Head of caudate nucleus (tissue), 42 donors: ENCODE data around the gene PIEZO2.
"Not testable (repeated sequence)": the region's sequence is repeated elsewhere in the genome, so short reads cannot be mapped to it uniquely, and the experiment has no call there.

Experiments used
- DNase-seq, 42 donors: peaks; one replicate each; pipeline versions ENCODE4 v3.0.0 to v3.0.0-alpha.2; 2020 to 2021; ENCODE audit warnings: mixed read lengths in 7 of 42
- intact Hi-C: fragments of 100-400 bp; cut with DNase I; formaldehyde crosslinking; loops from one replicate; pipeline ENCODE4 v1.15.0; 2022

The PIEZO2 gene

GRCh38 chr18:11154368-11154989 is 5.1 kb upstream of the PIEZO2 start:
- intact Hi-C loops: no loop called here
- DNase-seq: peak in 2 of 42 donors; percentile 34 to 37

- intact Hi-C loops: no loop called here
These were observed 3.7 kb upstream of the PIEZO2 start for GRCh38 chr18:11153097-11153496.

GRCh38 chr18:11150271-11150615 is 874 bp upstream of the PIEZO2 start:
- DNase-seq: no peak
- intact Hi-C loops: no loop called here

More at GRCh38 chr18:11153097-11153496, 3.7 kb upstream of the PIEZO2 start:
- no peak for DNase-seq

- DNase-seq: peak in 11 of 42 donors; percentile 13 to 55 (median 19)
- intact Hi-C loops: loop anchor here (5.0 to 10.0 kb wide), 2 partner anchors 107 to 294 kb away; no protein-coding TSS in a partner anchor
These were observed 509 bp downstream of the PIEZO2 start for GRCh38 chr18:11148680-11149440.

- intact Hi-C loops: loop anchor here (5.0 to 10.0 kb wide), 2 partner anchors 106 to 293 kb away; no protein-coding TSS in a partner anchor
- peak in 18 of 42 donors; percentile 6 to 64 (median 24) for DNase-seq
These were observed 1.2 kb downstream of the PIEZO2 start for GRCh38 chr18:11147962-11148679.

GRCh38 chr18:11147371-11147951 is 1.9 kb downstream of the PIEZO2 start:
- peak in 8 of 42 donors; percentile 15 to 49 (median 21) for DNase-seq
- intact Hi-C loops: loop anchor here (5.0 to 10.0 kb wide), 2 partner anchors 105 to 293 kb away; no protein-coding TSS in a partner anchor

- intact Hi-C loops: loop anchor here (5.0 to 10.0 kb wide), 2 partner anchors 105 to 292 kb away; no protein-coding TSS in a partner anchor
- DNase-seq: peak in 1 of 42 donors; percentile 11
These were observed 2.4 kb downstream of the PIEZO2 start for GRCh38 chr18:11146947-11147345.

- peak in 39 of 42 donors; percentile 23 to 84 (median 64) for DNase-seq
- intact Hi-C loops: loop anchor here (5.0 to 10.0 kb wide), 2 partner anchors 104 to 292 kb away; no protein-coding TSS in a partner anchor
These were observed 3.0 kb downstream of the PIEZO2 start for GRCh38 chr18:11146238-11146946.

- intact Hi-C loops: loop anchor here (5.0 to 10.0 kb wide), 2 partner anchors 103 to 291 kb away; no protein-coding TSS in a partner anchor
- no peak for DNase-seq
These were observed 3.8 kb downstream of the PIEZO2 start for GRCh38 chr18:11145413-11146191.

GRCh38 chr18:11137400-11137799 is 12.0 kb downstream of the PIEZO2 start:
- DNase-seq: no peak
- intact Hi-C loops: no loop called here

GRCh38 chr18:11136241-11136640 is 13.1 kb downstream of the PIEZO2 start:
- intact Hi-C loops: no loop called here
- peak in 1 of 42 donors; percentile 31 for DNase-seq

- intact Hi-C loops: no loop called here
- no peak for DNase-seq
These were observed 14.4 kb downstream of the PIEZO2 start for GRCh38 chr18:11134940-11135339.

GRCh38 chr18:11129059-11129458 is 20.3 kb downstream of the PIEZO2 start:
- DNase-seq, intact Hi-C loops: not testable (repeated sequence)

GRCh38 chr18:11125492-11126315 is 23.7 kb downstream of the PIEZO2 start:
- intact Hi-C loops: no loop called here
- no peak for DNase-seq

- DNase-seq: no peak
- intact Hi-C loops: no loop called here
These were observed 25.3 kb downstream of the PIEZO2 start for GRCh38 chr18:11124054-11124453.

- intact Hi-C loops: no loop called here
- no peak for DNase-seq
These were observed 27.9 kb downstream of the PIEZO2 start for GRCh38 chr18:11121443-11121849.
